ENCODE results near the gene SLC43A2. TPM values are rescaled to one million over a fixed set of nuclear protein-coding genes. Genes with fewer than 3 reads are reported as not detected.

Gene SLC43A2
- total and polyA plus RNA-seq, 2 donors (not counting 3 experiments of a cell fraction or from before 2014, with no cell fraction given) = 41.7 to 52.0 TPM

DNA sequence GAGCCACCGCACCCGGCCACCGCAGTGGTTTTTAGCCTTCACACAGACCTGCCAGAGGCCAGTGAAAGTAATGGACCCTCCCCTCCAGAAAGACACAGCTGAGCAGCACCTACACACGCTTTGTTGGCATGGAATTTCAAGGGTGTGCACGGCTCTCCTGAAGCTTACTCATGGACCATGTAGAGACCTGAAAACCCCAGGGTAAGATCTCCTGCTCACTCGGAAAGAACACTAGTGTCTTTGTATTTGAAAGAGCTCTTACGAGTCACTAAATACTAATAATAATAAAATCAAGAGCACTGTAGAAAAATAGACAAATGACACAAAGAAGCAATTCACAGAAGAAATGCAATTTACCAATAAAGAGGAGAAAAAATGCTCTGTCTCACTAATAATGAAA, 20.0 kb downstream of the SLC43A2 start:
- no peak overlapping the region for H3K4me2 ChIP-seq (ENCODE audit: insufficient read depth, low read length)
- CTCF ChIA-PET = no interaction called here
- no peak overlapping the region for H3K9ac ChIP-seq (replicated peaks; ENCODE audit: extremely low read depth, insufficient read depth, low read length)
- H3K36me3 ChIP-seq (ENCODE audit: control insufficient read depth in 2 of 2, extremely low read depth in 1 of 2, insufficient read depth in 2 of 2, low read length in 2 of 2) = no peaks in the 10 kb centered on the region
- no peak overlapping the region for H3K27ac ChIP-seq (ENCODE audit: insufficient read depth, low read depth, low read length)
- no peak overlapping the region for H2AFZ ChIP-seq (ENCODE audit: low read depth, low read length)
- H3K4me1 ChIP-seq (ENCODE audit: control insufficient read depth, extremely low read depth, insufficient read depth, low read length) = peaks cover 11% of the 10 kb centered on the region
- H4K20me1 ChIP-seq (replicated peaks; ENCODE audit: control insufficient read depth, extremely low read depth, insufficient read depth, low read length) = no peaks in the 10 kb centered on the region
- no peak for FAIRE-seq
- no peaks in the 10 kb centered on the region for H3K9me1 ChIP-seq (replicated peaks; ENCODE audit: control insufficient read depth, extremely low read depth, insufficient read depth, low read length)
- H3K79me2 ChIP-seq (ENCODE audit: control insufficient read depth, insufficient read depth, low read length) = no peaks in the 10 kb centered on the region
- no peaks in the 10 kb centered on the region for H3K27me3 ChIP-seq (ENCODE audit: control insufficient read depth in 2 of 2, insufficient read depth in 2 of 2, low read length in 2 of 2)
- TF ChIP-seq GATA2 (IDR thresholded peaks at IDR 0.05; ENCODE audit: insufficient read depth, insufficient read length, low read depth, low read length) (no peak), FOS (IDR thresholded peaks at IDR 0.05; ENCODE audit: borderline replicate concordance, insufficient read depth, low read length) (no peak), EZH2 (IDR thresholded peaks at IDR 0.05; ENCODE audit: borderline replicate concordance, low read depth, low read length, severe bottlenecking) (no peak), JUN (IDR thresholded peaks at IDR 0.05; ENCODE audit: borderline replicate concordance, insufficient read depth, insufficient read length, low read depth) (no peak), POLR2A (IDR thresholded peaks at IDR 0.05; ENCODE audit: low read depth, low read length) (no peak), POLR2AphosphoS5 (IDR thresholded peaks at IDR 0.05; ENCODE audit: insufficient read depth, low read depth, low read length) (no peak)
- TF ChIP-seq, protein P1, sequence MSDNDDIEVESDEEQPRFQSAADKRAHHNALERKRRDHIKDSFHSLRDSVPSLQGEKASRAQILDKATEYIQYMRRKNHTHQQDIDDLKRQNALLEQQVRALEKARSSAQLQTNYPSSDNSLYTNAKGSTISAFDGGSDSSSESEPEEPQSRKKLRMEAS (IDR thresholded peaks at IDR 0.05; ENCODE audit: insufficient read depth, insufficient read length) = no peak
- TF ChIP-seq, protein P2, sequence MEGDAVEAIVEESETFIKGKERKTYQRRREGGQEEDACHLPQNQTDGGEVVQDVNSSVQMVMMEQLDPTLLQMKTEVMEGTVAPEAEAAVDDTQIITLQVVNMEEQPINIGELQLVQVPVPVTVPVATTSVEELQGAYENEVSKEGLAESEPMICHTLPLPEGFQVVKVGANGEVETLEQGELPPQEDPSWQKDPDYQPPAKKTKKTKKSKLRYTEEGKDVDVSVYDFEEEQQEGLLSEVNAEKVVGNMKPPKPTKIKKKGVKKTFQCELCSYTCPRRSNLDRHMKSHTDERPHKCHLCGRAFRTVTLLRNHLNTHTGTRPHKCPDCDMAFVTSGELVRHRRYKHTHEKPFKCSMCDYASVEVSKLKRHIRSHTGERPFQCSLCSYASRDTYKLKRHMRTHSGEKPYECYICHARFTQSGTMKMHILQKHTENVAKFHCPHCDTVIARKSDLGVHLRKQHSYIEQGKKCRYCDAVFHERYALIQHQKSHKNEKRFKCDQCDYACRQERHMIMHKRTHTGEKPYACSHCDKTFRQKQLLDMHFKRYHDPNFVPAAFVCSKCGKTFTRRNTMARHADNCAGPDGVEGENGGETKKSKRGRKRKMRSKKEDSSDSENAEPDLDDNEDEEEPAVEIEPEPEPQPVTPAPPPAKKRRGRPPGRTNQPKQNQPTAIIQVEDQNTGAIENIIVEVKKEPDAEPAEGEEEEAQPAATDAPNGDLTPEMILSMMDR (IDR thresholded peaks at IDR 0.05; ENCODE audit: extremely low read depth in 1 of 2, insufficient read depth in 1 of 2, low read depth in 1 of 2, low read length in 2 of 2) = no peak
- H3K9me3 ChIP-seq (replicated peaks; ENCODE audit: control insufficient read depth, insufficient read depth, low read length) = no peaks in the 10 kb centered on the region
- intact Hi-C loops (cut with micrococcal nuclease) = no loop called here
- no peak for DNase-seq (ENCODE audit: low read depth, low spot score)
- BruUV-seq (replicated peaks) = no TSS peak
- POLR2A ChIA-PET = no interaction called here
- no peak overlapping the region for H3K4me3 ChIP-seq (replicated peaks in 1 of 3; ENCODE audit: insufficient read depth in 1 of 3, low read depth in 1 of 3, low read length in 3 of 3)
- dilution Hi-C loops (cut with MboI; ENCODE audit: extremely low pct_ligation_motif_present, low sequenced_read_pairs) = no loop called here

All from endothelial cell of umbilical vein (primary cell).